Panc1 (cell line): ENCODE measurements around the gene CEP44. TPM values are rescaled to one million over a fixed set of nuclear protein-coding genes. Genes with fewer than 3 reads are reported as not detected.
A peak's percentile ranks its signal among the peaks of the same experiment; 100 is the strongest.

Source experiments
- ATAC-seq: fragments of 200-7000 bp; cut with Tn5 transposase; 2 replicates; pipeline ENCODE4 v1.9.1; 2020; ENCODE audit warnings: mild to moderate bottlenecking, moderate library complexity
- BruUV-seq: library from RNA; stranded (reverse); fragments of 400-500 nt; replicated peaks from 2 replicates; lab custom pipeline; 2021; lab: Mats Ljungman, UMichigan
- CTCF ChIA-PET: fragments of 300-600 bp; sonication (Branson Sonifier 250); formaldehyde crosslinking; loops from one replicate; lab custom pipeline; 2022; ENCODE audit warnings: antibody characterized with exemption; lab: Charles Lee
- POLR2A ChIA-PET: fragments of 300-600 bp; sonication (Branson Sonifier 250); formaldehyde crosslinking; loops from one replicate; lab custom pipeline; 2022; ENCODE audit warnings: antibody characterized with exemption; lab: Charles Lee
- DNase-seq: peaks from one replicate; pipeline ENCODE4 v3.0.0-alpha.2; 2010; ENCODE audit warnings: low read depth, low spot score
- H3K27ac ChIP-seq: 2 replicates; pipeline ENCODE4 v1.5.1; 2011; ENCODE audit warnings: mild to moderate bottlenecking, low read length, inconsistent platforms
- H3K27me3 ChIP-seq: fragments of 200-500 bp; sonication (Bioruptor generic); 2 replicates; pipeline ENCODE4 v1.6.0; 2014; ENCODE audit warnings: low read length, inconsistent platforms; ENCODE audit not compliant: control insufficient read depth, insufficient read depth
- H3K36me3 ChIP-seq: fragments of 200-500 bp; sonication (Bioruptor generic); 2 replicates; pipeline ENCODE4 v1.5.1; 2014; ENCODE audit warnings: inconsistent platforms, mild to moderate bottlenecking, low read length, moderate library complexity; ENCODE audit not compliant: control insufficient read depth, insufficient read depth
- H3K4me1 ChIP-seq: 2 replicates; pipeline ENCODE4 v1.5.1; 2011; ENCODE audit warnings: inconsistent platforms, mild to moderate bottlenecking, low read length, moderate library complexity; ENCODE audit not compliant: control insufficient read depth, insufficient read depth
- H3K4me3 ChIP-seq, 2 experiments: 2 replicates each; pipeline ENCODE4 v1.5.1; 2011 to 2012; ENCODE audit warnings: low read depth in 2 of 2, low read length in 2 of 2, mild to moderate bottlenecking in 2 of 2, inconsistent platforms in 1 of 2, moderate library complexity in 1 of 2
- H3K9me3 ChIP-seq: fragments of 200-500 bp; sonication (Bioruptor generic); 2 replicates; pipeline ENCODE4 v1.5.1; 2014; ENCODE audit warnings: low read depth, mild to moderate bottlenecking, inconsistent platforms, low read length, moderate library complexity; ENCODE audit not compliant: control insufficient read depth, insufficient read depth
- POLR2AphosphoS5 ChIP-seq: IDR thresholded peaks from 2 replicates; pipeline ENCODE4 v1.6.1; 2012; ENCODE audit warnings: mild to moderate bottlenecking, low read depth, low read length, moderate library complexity
- REST ChIP-seq, 2 experiments: IDR thresholded peaks; 2 replicates each; pipeline ENCODE4 v1.6.1; 2011 to 2012; ENCODE audit warnings: low read depth in 2 of 2, control low read depth in 1 of 2, low read length in 1 of 2, mild to moderate bottlenecking in 1 of 2, moderate library complexity in 1 of 2; ENCODE audit not compliant: insufficient read depth in 1 of 2
- SIN3A ChIP-seq: IDR thresholded peaks from 2 replicates; pipeline ENCODE4 v1.6.1; 2012; ENCODE audit warnings: low read depth, mild to moderate bottlenecking, low read length, moderate library complexity, borderline replicate concordance; ENCODE audit not compliant: insufficient read depth
- TCF7L2 ChIP-seq: IDR thresholded peaks from 2 replicates; pipeline ENCODE4 v1.6.1; 2011; ENCODE audit warnings: mild to moderate bottlenecking, low read depth, low read length, inconsistent platforms
- in situ Hi-C: cut with HindIII; loops from 2 replicates; pipeline ENCODE4 v1.10.0; 2016; ENCODE audit warnings: low sequenced_read_pairs, low pct_unique_long_range_greater_than_20kb
- intact Hi-C: fragments of 100-400 bp; cut with micrococcal nuclease; formaldehyde crosslinking; loops from one replicate; pipeline ENCODE4 v1.10.0; 2022; ENCODE audit not compliant: unreplicated experiment
- total RNA-seq: library from RNA; stranded (reverse); gene quantifications from one replicate; pipeline ENCODE4 v1.2.1, GENCODE V29; 2021; ENCODE audit not compliant: unreplicated experiment
- TF ChIP-seq, protein P1 (sequence below): fragments of 450-650 bp; IDR thresholded peaks from 2 replicates; pipeline ENCODE4 v1.5.1; 2017; ENCODE audit warnings: mild to moderate bottlenecking

The CEP44 gene
- total RNA-seq, 1 experiment from 2014 or later = 9.8 TPM

GRCh38 chr4:174284487-174284886, 776 bp downstream of the CEP44 start:
- intact Hi-C loops = no loop called here
- H3K36me3 ChIP-seq = peaks cover 6% of the 10 kb centered on the region
- in situ Hi-C loops = no loop called here
- peaks cover 5% of the 10 kb centered on the region; the same call in 1 of the 2 replicates for H3K4me1 ChIP-seq
- DNase-seq = no peak
- H3K4me3 ChIP-seq = peak overlapping the region; percentile 84 to 96
- CTCF ChIA-PET = no interaction called here
- TF ChIP-seq SIN3A (no peak), POLR2AphosphoS5 (no peak), TCF7L2 (no peak)
- TF ChIP-seq, protein P1, sequence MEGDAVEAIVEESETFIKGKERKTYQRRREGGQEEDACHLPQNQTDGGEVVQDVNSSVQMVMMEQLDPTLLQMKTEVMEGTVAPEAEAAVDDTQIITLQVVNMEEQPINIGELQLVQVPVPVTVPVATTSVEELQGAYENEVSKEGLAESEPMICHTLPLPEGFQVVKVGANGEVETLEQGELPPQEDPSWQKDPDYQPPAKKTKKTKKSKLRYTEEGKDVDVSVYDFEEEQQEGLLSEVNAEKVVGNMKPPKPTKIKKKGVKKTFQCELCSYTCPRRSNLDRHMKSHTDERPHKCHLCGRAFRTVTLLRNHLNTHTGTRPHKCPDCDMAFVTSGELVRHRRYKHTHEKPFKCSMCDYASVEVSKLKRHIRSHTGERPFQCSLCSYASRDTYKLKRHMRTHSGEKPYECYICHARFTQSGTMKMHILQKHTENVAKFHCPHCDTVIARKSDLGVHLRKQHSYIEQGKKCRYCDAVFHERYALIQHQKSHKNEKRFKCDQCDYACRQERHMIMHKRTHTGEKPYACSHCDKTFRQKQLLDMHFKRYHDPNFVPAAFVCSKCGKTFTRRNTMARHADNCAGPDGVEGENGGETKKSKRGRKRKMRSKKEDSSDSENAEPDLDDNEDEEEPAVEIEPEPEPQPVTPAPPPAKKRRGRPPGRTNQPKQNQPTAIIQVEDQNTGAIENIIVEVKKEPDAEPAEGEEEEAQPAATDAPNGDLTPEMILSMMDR = no peak
- POLR2A ChIA-PET = no interaction called here
- H3K9me3 ChIP-seq = no peaks in the 10 kb centered on the region
- peak overlapping the region; percentile 96 for H3K27ac ChIP-seq
- BruUV-seq = no TSS peak
- no peak for ATAC-seq
- H3K27me3 ChIP-seq = no peaks in the 10 kb centered on the region

DNA sequence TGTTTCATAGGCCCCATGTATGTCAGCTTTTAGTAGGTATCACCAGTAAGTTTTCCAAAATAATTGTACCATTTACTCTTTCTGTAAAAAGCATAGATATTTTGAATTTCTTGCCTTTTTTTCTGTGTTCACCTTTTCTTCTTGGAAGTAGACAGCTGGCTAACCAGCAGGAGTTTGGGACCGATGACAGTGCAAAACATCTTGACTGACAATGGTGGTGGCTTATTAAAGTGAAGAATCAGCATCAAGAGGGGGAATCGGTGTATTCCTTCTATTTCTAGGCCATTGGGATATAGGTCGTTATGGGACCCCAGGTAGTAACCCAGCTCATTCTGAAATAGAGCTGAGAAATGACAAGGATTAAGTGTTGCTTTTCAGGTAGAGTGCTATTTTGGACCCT, 3.2 kb downstream of the CEP44 start:
- Histone ChIP-seq H3K27ac (no peak overlapping the region), H3K4me3 (no peak overlapping the region), H3K36me3 (peaks cover 6% of the 10 kb centered on the region), H3K9me3 (0 out of 2 replicates have a peak, but pooled peaks cover under 1% of the 10 kb centered on the region), H3K4me1 (peaks cover 5% of the 10 kb centered on the region; the same call in 1 of the 2 replicates), H3K27me3 (no peaks in the 10 kb centered on the region)
- in situ Hi-C loops = no loop called here
- no TSS peak for BruUV-seq
- no peak for TF ChIP-seq REST (IDR thresholded peaks at IDR 0.05; ENCODE audit: insufficient read depth in 1 of 2, low read depth in 2 of 2, low read length in 1 of 2)
- TF ChIP-seq, protein P1 = no peak
- no peak for TF ChIP-seq POLR2AphosphoS5
- no peak for TF ChIP-seq TCF7L2
- no peak for TF ChIP-seq SIN3A
- no peak for ATAC-seq
- intact Hi-C loops = no loop called here
- ChIA-PET POLR2A (no interaction called here), CTCF (no interaction called here)
- DNase-seq = no peak
